ENCODE results near the gene OCEL1.

OCEL1 gene

GRCh38 chr19:17209126-17210036 lies 16.6 kb upstream of the OCEL1 start:
- no peak for DNase-seq (ENCODE audit: low spot score)
- FAIRE-seq, result no peak

GRCh38 chr19:17210296-17210695 lies 15.7 kb upstream of the OCEL1 start:
- DNase-seq (ENCODE audit: low spot score), result no peak
- no peak for FAIRE-seq

GRCh38 chr19:17211547-17212446 lies 14.2 kb upstream of the OCEL1 start:
- FAIRE-seq (no peak), DNase-seq (ENCODE audit: low spot score) (no peak)

DNA sequence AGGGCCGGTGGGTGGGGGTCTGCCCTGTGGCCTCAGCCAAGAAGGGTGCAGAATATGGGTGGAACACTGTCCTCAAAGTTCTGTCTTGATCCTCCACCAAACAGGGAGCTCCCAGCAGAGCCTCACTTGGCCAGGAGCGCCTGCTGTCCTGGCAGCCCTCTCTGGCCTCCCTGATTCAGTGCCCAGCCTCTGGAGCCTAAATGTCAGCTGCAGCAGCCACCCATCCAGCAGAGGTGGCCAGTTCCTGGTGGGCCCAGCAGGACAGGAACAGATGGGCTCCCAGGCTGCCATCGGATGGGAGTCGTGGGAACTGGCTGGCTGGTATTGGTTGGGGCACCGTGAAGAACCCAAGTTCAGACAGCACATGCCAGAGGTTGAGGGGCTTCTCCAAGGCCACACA lies 12.7 kb upstream of the OCEL1 start:
- DNase-seq (ENCODE audit: low spot score) (no peak), FAIRE-seq (no peak)

DNA sequence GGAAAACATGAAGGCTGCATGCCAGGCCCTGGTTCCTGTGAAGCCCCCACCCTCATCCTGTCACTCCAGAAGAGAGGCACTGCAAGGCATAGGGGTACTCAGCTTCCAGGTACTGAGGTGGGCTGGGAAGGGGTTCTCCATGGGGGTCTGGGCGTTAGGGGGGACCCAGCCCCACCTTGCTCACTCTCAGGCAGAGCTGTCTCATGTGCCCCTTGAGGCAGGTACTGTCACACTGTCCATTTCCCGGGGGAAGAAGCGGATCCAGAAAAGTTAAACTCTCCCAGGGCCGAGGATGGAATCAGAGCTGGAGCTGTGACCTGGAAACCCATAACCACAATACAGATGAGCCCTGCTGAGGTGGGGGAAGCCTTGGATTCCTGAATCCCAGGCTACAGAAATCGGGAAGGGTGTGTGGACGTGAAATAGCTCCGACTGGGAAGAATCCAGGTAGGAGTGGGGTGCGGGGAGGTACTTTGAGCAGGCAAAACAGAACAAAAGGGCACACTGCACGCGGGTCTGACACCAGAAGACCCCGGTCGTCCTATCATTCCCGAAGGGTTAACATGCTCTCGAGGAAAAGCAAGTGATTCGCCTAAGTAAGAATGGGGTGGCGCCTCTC lies 11.4 kb upstream of the OCEL1 start:
- FAIRE-seq, result no peak
- DNase-seq (ENCODE audit: low spot score), result no peak

DNA sequence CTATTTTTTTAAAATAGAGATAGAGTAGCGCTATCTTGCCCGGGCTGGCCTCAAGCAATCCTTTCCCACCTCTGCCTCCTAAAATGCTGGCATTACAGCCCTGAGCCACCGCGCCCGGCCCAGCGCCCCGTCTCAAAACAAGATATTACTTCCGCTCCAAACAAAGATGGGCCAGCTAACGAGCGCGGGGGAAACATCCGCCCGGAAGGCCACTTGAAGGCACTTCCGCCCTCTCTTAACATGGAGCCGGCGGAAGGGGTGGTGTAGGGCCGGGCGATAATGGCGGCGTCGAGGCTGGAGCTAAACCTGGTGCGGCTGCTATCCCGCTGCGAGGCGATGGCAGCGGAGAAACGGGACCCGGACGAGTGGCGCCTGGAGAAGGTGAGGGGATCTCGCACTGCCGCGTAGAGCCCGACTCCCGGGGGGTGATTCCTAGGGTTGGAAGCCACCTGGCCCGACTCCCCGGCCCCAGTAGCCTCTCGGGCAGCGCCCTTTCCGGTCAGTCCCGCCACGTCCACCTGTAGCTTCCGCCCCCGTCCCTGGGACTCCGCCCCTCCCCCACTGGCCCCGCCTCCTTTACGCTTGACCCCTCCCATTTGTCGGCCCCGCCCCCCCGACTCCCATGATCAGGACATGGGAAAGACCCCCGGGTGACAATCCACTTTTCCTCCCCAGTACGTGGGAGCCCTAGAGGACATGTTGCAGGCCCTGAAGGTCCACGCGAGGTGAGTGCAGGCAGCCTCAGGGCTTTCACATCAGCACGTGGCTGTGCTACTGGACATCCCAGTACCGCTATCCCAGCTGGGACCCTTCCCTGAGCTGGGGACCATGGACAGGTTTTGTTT lies 10.7 kb upstream of the OCEL1 start, which contains the start of gene USE1:
USE1 (plus strand) TSS at position 231 of the 845 bp plus-strand sequence; CDS start at position 280, 49 bp downstream.
- FAIRE-seq (peak; percentile 17), DNase-seq (ENCODE audit: low spot score) (peak; percentile 77)

- FAIRE-seq (no peak), DNase-seq (ENCODE audit: low spot score) (no peak)
Measured at GRCh38 chr19:17216058-17216670, 9.9 kb upstream of the OCEL1 start.

GRCh38 chr19:17219286-17219685 lies 6.7 kb upstream of the OCEL1 start:
- FAIRE-seq, result no peak
- DNase-seq (ENCODE audit: low spot score), result no peak

DNA sequence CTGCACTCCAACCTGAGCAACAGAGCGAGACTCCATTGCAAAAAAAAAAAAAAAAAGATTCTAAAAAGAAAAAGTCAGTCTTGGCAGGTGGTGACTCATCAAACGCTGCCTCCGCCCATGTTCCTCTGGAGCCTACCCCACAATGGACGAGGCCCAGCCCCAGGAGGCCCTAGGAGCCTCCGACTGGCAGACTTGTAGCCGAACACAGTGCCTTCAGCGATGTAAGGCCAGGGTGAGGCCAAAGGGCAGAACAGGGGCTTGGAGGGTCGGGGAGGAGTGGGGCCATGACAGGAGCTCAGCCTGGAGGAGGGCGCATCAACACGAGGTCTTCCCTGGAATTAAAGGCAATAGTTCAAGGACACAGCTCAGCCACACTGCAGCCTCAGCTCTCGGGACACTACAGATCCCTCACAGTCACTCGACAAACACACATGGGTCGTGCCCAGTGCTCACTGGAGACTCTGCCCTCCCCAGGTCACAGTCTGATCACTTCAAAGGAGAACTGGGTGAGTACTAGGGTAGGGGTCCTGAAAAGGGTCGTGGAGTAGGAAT lies 5.7 kb upstream of the OCEL1 start:
- peak; percentile 23 for DNase-seq (ENCODE audit: low spot score)
- no peak for FAIRE-seq

DNA sequence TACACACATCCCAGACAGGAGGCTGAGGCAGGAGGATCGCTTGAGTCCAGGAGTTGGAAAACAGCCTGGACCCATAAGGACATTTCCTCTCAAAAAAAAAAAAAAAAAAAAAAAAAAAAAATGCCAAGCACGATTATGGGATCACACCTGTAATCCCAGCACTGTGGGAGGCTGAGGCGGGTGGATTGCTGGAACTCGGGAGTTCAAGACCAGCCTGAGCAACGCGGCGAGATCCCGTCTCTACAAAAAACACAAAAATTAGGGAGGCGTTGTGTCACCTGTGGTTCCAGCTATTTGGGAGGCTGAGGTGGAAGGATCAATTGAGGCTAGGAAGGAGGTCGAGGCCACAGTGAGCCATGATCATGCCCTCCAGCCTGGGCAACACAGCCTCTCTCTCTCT lies 973 bp upstream of the OCEL1 start:
- FAIRE-seq (no peak), DNase-seq (ENCODE audit: low spot score) (no peak)

DNA sequence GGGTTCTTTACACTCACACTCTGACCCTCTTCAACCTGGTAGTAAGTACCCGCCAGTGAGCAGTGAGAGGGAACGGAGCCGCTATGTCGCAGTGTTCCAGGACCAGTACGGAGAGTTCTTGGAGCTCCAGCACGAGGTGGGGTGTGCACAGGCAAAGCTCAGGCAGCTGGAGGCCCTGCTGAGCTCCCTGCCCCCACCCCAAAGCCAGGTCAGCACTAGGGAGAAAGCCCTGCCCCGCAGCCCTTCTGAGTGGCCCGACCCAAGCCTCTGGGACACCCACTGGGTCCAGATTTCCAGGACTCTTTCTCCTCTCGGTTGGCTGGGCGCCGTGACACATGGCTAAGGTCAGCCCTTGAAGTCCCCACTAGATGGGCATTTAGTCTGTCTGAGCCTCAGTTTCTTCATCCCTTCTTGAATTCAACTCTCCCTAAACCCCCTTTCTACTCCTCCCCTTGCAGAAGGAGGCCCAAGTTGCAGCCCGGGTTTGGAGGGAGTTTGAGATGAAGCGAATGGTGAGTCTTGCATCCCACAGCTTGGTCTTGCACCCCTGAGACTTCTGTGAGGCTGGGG lies 1.9 kb downstream of the OCEL1 start:
- DNase-seq (ENCODE audit: low spot score) (no peak), FAIRE-seq (no peak)

- no peak for DNase-seq (ENCODE audit: low spot score)
- no peak for FAIRE-seq
Measured at GRCh38 chr19:17229890-17230289, 3.9 kb downstream of the OCEL1 start.

GRCh38 chr19:17232258-17232657 lies 6.2 kb downstream of the OCEL1 start:
- FAIRE-seq (no peak), DNase-seq (ENCODE audit: low spot score) (no peak)

DNA sequence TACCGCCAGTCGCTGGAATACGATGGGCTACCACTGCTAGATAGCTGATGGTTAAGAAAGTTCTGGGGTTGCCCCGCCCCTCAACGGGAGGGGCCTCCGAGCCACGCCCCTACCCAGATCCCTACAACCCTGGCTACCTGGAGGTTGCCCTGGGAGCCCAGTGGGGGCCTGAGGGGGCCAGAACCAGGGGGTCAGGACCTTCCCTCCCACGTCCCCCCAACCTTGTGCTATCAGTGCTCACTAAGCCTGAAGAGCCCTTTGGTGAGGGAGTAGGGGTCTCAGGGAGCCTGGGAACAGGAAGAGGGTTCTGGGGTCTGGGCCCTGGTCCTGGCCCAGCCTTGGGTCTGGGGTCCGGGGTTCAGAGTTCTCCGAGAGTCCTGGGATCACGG lies 8.9 kb downstream of the OCEL1 start:
- DNase-seq (ENCODE audit: low spot score) (no peak), FAIRE-seq (no peak)

DNA sequence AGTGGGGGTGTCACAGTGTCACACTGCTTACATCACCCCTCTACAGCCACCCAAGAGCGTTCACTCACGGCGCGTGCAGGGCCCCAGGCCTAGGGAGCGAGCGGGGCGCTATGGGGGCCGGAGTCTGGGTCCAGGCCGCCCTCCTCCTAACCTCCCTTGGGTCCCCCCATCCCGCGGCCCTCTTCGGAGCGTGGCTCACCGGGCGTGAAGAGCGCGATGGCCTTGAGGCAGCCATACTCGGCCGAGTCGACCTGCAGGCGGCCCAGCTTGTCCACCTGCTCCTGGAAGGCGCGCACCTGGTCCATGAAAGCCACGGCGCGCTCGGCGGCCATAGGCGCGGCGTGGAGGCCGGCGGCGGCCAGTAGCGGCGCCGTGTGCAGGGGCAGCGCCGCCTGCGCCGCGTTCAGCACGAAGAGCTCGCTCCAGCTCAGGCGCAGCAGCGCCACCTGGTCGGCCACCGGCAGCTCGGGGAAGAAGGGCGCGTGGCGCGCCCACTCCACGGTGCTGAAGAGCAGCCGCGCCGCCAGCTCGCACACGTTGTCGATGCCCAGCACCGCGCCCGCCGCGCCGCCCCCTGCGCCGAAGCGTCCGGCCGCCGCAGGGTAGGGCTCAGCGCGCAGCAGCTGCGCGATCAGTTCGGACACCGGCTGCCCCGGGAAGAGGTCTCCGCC lies 9.4 kb downstream of the OCEL1 start:
- peak; percentile 40 for DNase-seq (ENCODE audit: low spot score)

GRCh38 chr19:17235971-17236777 lies 10.1 kb downstream of the OCEL1 start:
- no peak for DNase-seq (ENCODE audit: low spot score)
- no peak for FAIRE-seq

More for the DNA sequence above, 9.4 kb downstream of the OCEL1 start:
- no peak for FAIRE-seq

DNA sequence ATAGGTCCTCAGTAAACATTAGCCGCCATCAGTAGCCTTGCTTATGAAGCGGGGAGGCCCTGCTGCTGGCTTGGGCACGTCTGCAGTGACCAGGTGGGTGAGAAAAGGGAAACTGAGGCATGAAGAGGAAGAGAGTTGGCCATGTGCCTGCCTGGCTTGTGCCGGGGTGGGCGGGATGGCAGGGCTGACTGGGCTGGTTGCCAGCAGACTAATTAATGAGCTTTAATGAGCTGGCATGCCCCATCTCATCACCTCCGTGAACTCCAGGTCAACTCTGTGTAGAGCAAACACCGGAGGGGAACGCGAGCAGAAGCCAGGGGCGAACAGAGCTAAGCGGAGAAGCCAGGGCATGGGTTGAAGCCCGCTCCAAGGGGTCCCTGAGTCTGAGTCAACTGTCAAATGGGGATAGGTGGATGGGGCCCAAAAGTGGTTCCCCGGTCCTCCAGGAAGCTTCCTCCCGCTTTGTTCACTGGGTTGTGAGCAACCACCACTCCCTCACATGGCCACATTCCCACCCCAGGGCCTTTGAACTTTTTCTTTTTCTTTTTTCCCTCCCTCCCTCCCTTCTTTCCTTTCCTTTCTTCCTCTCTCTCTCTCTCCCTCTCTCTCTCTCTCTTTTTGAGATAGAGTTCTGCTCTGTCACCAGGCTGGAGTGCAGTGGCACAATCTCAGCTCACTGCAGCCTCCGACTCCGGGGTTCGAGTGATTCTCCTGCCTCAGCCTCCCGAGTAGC lies 11.0 kb downstream of the OCEL1 start:
- no peak for FAIRE-seq
- DNase-seq (ENCODE audit: low spot score), result no peak

Data from RCC 7860 (cell line).